ENCODE results near the gene TWIST2.

Gene TWIST2

GRCh38 chr2:238949710-238950345, 101.9 kb downstream of the TWIST2 start:
- DNase-seq = no peak

GRCh38 chr2:238950551-238950950, 102.7 kb downstream of the TWIST2 start:
- DNase-seq = no peak

- DNase-seq = no peak
Measured at GRCh38 chr2:238952261-238952919, 104.5 kb downstream of the TWIST2 start.

GRCh38 chr2:238954841-238955591, 107.1 kb downstream of the TWIST2 start:
- DNase-seq = no peak

- DNase-seq = no peak
Measured at GRCh38 chr2:238955648-238956531, 108.0 kb downstream of the TWIST2 start.

GRCh38 chr2:238956676-238957075, 108.8 kb downstream of the TWIST2 start:
- DNase-seq = no peak

Measured in nucleus accumbens (tissue), 56 donors.